GM12801 (cell line): Measurements from ENCODE around the gene SLAIN1.

Source experiments
- CTCF ChIP-seq: IDR thresholded peaks from one replicate; pipeline ENCODE4 v1.5.1; 2011; ENCODE audit warnings: control low read depth; ENCODE audit not compliant: insufficient read length; ENCODE audit errors: extremely low read depth

The SLAIN1 gene

GRCh38 chr13:77699059-77699680 is 1.7 kb downstream of the SLAIN1 start:
- TF ChIP-seq CTCF: no peak

- TF ChIP-seq CTCF: no peak
These were observed 3.8 kb downstream of the SLAIN1 start for GRCh38 chr13:77701305-77701704.

- TF ChIP-seq CTCF: no peak
These were observed 4.9 kb downstream of the SLAIN1 start for GRCh38 chr13:77702366-77702765.

GRCh38 chr13:77703408-77703807 is 5.9 kb downstream of the SLAIN1 start:
- no peak for TF ChIP-seq CTCF

GRCh38 chr13:77714119-77714755 is 16.8 kb downstream of the SLAIN1 start:
- no peak for TF ChIP-seq CTCF

- TF ChIP-seq CTCF: no peak
These were observed 17.9 kb downstream of the SLAIN1 start for GRCh38 chr13:77715233-77715891.

- no peak for TF ChIP-seq CTCF
These were observed 19.2 kb downstream of the SLAIN1 start for GRCh38 chr13:77716692-77717091.
